Measurements from ENCODE around the gene NECTIN4. TPM values are rescaled to one million over a fixed set of nuclear protein-coding genes. Genes with fewer than 3 reads are reported as not detected.
"Not testable (repeated sequence)": the region's sequence is repeated elsewhere in the genome, so short reads cannot be mapped to it uniquely, and the experiment has no call there.

Gene NECTIN4
- total RNA-seq, 1 experiment from 2014 or later, result 8.8 TPM

- Histone ChIP-seq H3K4me1 (replicated peaks; ENCODE audit: insufficient read depth) (peaks cover 22% of the 10 kb centered on the region), H3K36me3 (ENCODE audit: low read depth) (no peaks in the 10 kb centered on the region), H4K20me1 (ENCODE audit: insufficient read depth) (no peaks in the 10 kb centered on the region), H3K79me2 (ENCODE audit: low read depth) (peaks cover 29% of the 10 kb centered on the region), H3K4me2 (no peak overlapping the region), H3K9me2 (ENCODE audit: insufficient read depth) (no peaks in the 10 kb centered on the region), H3K27me3 (ENCODE audit: insufficient read depth, low read depth) (no peaks in the 10 kb centered on the region), H3K9me3 (ENCODE audit: insufficient read depth, low read depth) (no peaks in the 10 kb centered on the region), H3F3A (ENCODE audit: insufficient read depth, low read depth) (peaks cover 40% of the 10 kb centered on the region), H3K27ac (no peak overlapping the region), H3K4me3 (no peak overlapping the region), H2AFZ (no peak overlapping the region)
- DNase-seq, result no peak
- BruUV-seq (replicated peaks), result no TSS peak
- intact Hi-C loops (cut with micrococcal nuclease; ENCODE audit: unreplicated experiment), result no loop called here
- TF ChIP-seq CTCF (conservative IDR thresholded peaks at IDR 0.05) (no peak), EZH2 (IDR thresholded peaks at IDR 0.05; ENCODE audit: low read depth) (no peak)
- CTCF ChIA-PET, result interaction anchor here (0.6 kb wide), 2 partner anchors 12 to 36 kb away, joined by 6 to 7 read pairs; no protein-coding TSS in a partner anchor
- POLR2A ChIA-PET (ENCODE audit: unreplicated experiment), result interaction anchor here (0.5 kb wide), 1 partner anchor 12 kb away, joined by 6 read pairs; no protein-coding TSS in a partner anchor
Measured at GRCh38 chr1:161121042-161121650, 31.8 kb upstream of the NECTIN4 start.

GRCh38 chr1:161119092-161119903 lies 29.9 kb upstream of the NECTIN4 start:
- Histone ChIP-seq H3K27me3 (ENCODE audit: insufficient read depth, low read depth) (no peaks in the 10 kb centered on the region), H3K36me3 (ENCODE audit: low read depth) (no peaks in the 10 kb centered on the region), H3K4me3 (peak overlapping the region; percentile 82), H3K9me2 (ENCODE audit: insufficient read depth) (no peaks in the 10 kb centered on the region), H2AFZ (no peak overlapping the region), H3K4me2 (peak overlapping the region; percentile 94), H3K9me3 (ENCODE audit: insufficient read depth, low read depth) (no peaks in the 10 kb centered on the region), H3K4me1 (replicated peaks; ENCODE audit: insufficient read depth) (peaks cover 38% of the 10 kb centered on the region), H3F3A (ENCODE audit: insufficient read depth, low read depth) (peaks cover 56% of the 10 kb centered on the region), H3K27ac (peak overlapping the region; percentile 81; the same call in 1 of the 2 replicates), H3K79me2 (ENCODE audit: low read depth) (peaks cover 44% of the 10 kb centered on the region), H4K20me1 (ENCODE audit: insufficient read depth) (no peaks in the 10 kb centered on the region; the same call in 1 of the 2 replicates)
- ChIA-PET CTCF (no interaction called here), POLR2A (ENCODE audit: unreplicated experiment) (no interaction called here)
- no peak for TF ChIP-seq EZH2 (IDR thresholded peaks at IDR 0.05; ENCODE audit: low read depth)
- peak; percentile 61; the same call in 1 of the 2 replicates for TF ChIP-seq CTCF (conservative IDR thresholded peaks at IDR 0.05)
- no TSS peak for BruUV-seq (replicated peaks)
- intact Hi-C loops (cut with micrococcal nuclease; ENCODE audit: unreplicated experiment), result loop anchor here (2.0 kb wide), 1 partner anchor 48 kb away; the partner anchor contains the start of gene PPOX
- peak in 1 of 2 experiments; percentile 49 for DNase-seq

GRCh38 chr1:161117759-161118581 lies 28.6 kb upstream of the NECTIN4 start, which contains the start of the genes NIT1 and PFDN2:
Gene NIT1, plus strand, starts transcription at chr1:161118105. Its CDS starts 72 bp downstream, at chr1:161118177.
Gene PFDN2, minus strand, starts transcription at chr1:161118037. Its CDS starts 11 bp downstream, at chr1:161118026.
- Histone ChIP-seq H3F3A (ENCODE audit: insufficient read depth, low read depth) (peaks cover 58% of the 10 kb centered on the region), H3K79me2 (ENCODE audit: low read depth) (peaks cover 57% of the 10 kb centered on the region), H3K4me2 (peak within 1 kb of the TSS; percentile 94), H3K36me3 (ENCODE audit: low read depth) (peaks cover 9% of the 10 kb centered on the region; the same call in 1 of the 2 replicates), H3K9me3 (ENCODE audit: insufficient read depth, low read depth) (no peaks in the 10 kb centered on the region), H4K20me1 (ENCODE audit: insufficient read depth) (no peaks in the 10 kb centered on the region; the same call in 1 of the 2 replicates), H3K27ac (peak within 1 kb of the TSS; percentile 81), H2AFZ (peak within 1 kb of the TSS; percentile 77), H3K4me1 (replicated peaks; ENCODE audit: insufficient read depth) (peaks cover 50% of the 10 kb centered on the region), H3K9me2 (ENCODE audit: insufficient read depth) (no peaks in the 10 kb centered on the region), H3K27me3 (ENCODE audit: insufficient read depth, low read depth) (no peaks in the 10 kb centered on the region), H3K4me3 (peak within 1 kb of the TSS; percentile 82)
- ChIA-PET CTCF (interaction anchor here (0.6 to 0.7 kb wide), 3 partner anchors 17 to 226 kb away, joined by 3 read pairs; no protein-coding TSS in a partner anchor), POLR2A (ENCODE audit: unreplicated experiment) (interaction anchor here (0.6 kb wide), 2 partner anchors 84 to 87 kb away, joined by 3 to 4 read pairs; no protein-coding TSS in a partner anchor)
- BruUV-seq (replicated peaks), result no TSS peak
- DNase-seq, result peak; percentile 70 to 80
- intact Hi-C loops (cut with micrococcal nuclease; ENCODE audit: unreplicated experiment), result loop anchor here (2.0 kb wide), 1 partner anchor 49 kb away; the partner anchor contains the start of gene PPOX
- no peak for TF ChIP-seq CTCF (conservative IDR thresholded peaks at IDR 0.05)
- TF ChIP-seq EZH2 (IDR thresholded peaks at IDR 0.05; ENCODE audit: low read depth), result no peak

- H3K36me3 ChIP-seq (ENCODE audit: low read depth); DNase-seq; CTCF ChIA-PET; intact Hi-C loops (cut with micrococcal nuclease; ENCODE audit: unreplicated experiment); H3K27me3 ChIP-seq (ENCODE audit: insufficient read depth, low read depth); H3K9me2 ChIP-seq (ENCODE audit: insufficient read depth); H3K4me3 ChIP-seq; H2AFZ ChIP-seq; POLR2A ChIA-PET (ENCODE audit: unreplicated experiment); H3K9me3 ChIP-seq (ENCODE audit: insufficient read depth, low read depth); BruUV-seq (replicated peaks): not testable (repeated sequence)
- Histone ChIP-seq H3K4me1 (replicated peaks; ENCODE audit: insufficient read depth) (peaks cover 50% of the 10 kb centered on the region), H4K20me1 (ENCODE audit: insufficient read depth) (peaks cover 15% of the 10 kb centered on the region), H3K79me2 (ENCODE audit: low read depth) (peaks cover 75% of the 10 kb centered on the region), H3K27ac (peak overlapping the region; percentile 81), H3F3A (ENCODE audit: insufficient read depth, low read depth) (peaks cover 51% of the 10 kb centered on the region), H3K4me2 (peak overlapping the region; percentile 94)
Measured at GRCh38 chr1:161115961-161116360, 26.6 kb upstream of the NECTIN4 start.
